HG03558 (cell line): ENCODE results near the gene MAGEA9B.
"Not testable (repeated sequence)": the region's sequence is repeated elsewhere in the genome, so short reads cannot be mapped to it uniquely, and the experiment has no call there.

Source experiments
- ATAC-seq: cut with Tn5 transposase; IDR thresholded peaks from one replicate; pipeline ENCODE4 v1.9.1; 2021; ENCODE audit warnings: moderate number of reproducible peaks; ENCODE audit not compliant: unreplicated experiment; ENCODE audit errors: extremely low read depth

Gene MAGEA9B, protein sequence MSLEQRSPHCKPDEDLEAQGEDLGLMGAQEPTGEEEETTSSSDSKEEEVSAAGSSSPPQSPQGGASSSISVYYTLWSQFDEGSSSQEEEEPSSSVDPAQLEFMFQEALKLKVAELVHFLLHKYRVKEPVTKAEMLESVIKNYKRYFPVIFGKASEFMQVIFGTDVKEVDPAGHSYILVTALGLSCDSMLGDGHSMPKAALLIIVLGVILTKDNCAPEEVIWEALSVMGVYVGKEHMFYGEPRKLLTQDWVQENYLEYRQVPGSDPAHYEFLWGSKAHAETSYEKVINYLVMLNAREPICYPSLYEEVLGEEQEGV

DNA sequence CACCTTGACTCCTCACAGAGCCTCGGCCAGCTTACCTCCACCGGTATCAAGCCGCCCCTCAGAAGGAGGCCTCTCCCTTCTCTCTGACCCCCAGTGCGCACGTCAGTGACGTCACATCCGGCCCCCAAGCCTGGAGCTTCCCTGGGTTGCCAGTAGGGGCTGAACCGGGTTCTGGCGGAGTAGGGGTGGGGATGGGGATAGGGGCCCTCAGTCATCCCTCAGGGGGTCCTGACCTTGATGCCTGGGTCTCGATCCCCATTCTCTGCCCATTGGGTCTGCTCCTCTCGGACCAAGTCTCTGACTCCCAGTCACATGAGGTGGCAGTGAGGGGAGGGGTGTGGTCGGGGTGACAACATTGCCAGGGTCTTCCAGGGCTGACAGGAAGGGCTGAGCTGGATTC, at the start of gene MAGEA9B:
TSS of gene MAGEA9B (minus strand) at position 101 of the 400 bp plus-strand sequence. CDS start 4,280 bp downstream, outside the sequence.
- ATAC-seq, result not testable (repeated sequence)

DNA sequence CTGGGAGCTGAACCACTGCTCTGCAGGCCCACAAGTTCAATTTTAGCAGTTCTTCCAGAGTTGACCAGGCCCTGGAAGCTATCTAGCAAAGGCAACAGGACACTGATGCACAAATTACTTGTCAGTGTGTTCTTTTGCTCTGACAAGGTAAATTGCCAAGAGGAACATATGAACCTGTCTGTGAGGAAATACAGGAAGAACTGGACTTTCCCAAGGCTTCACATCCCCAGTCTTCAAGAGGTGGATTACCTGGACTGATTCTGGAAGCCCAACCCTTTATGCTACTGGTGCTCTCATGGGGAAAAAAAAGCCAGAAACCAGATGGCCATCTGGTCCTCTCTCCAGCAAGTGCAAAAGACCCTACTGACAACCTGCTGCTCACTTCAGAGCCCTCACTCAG, 46.3 kb upstream of the MAGEA9B start:
- ATAC-seq, result no peak

DNA sequence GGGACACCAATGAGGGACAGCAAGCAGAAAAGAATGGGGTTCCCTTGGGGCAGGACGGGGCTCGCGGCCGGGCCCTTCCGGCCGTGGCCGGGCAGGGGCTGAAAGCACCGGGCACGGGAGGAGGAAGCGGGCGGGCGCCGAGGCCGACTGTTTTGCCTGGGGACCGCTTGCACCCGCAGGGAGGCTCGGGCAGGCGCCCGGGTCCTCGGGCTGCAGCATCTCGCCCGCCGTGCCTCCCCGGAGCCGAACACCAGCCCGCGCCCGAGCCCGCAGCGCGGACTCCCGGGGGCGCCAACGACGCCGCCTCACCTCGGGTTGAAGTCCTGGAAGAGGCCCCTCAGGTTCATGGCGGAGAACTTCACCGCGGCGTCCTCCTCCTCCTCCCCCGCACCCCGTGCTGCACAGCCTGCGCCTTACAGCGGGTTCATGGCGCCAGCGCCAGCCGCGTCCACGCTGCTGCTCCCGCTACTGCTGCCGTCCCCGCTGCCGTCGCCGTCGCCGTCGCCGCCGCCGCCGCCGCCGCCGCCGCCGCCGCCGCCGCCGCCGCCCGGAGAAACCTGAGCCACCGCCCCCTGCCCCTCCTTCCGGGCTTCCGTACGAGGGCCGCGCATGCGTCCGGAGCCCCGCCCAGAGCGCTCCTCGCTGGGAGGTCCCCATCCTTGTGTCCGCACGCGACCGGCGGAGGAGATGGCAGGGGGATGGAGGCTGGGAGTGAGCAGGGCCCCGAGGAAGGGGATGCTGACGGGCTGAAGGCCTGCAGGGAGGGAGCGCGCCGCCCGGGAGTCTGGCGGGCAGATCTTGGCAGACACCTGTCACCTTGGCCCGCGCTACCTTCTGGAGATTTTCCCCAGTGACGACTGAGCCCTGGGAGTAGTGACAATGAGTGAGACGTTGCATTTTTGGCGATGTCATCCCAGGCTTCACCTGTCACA, 44.2 kb upstream of the MAGEA9B start, which contains the start of gene TMEM185A:
TSS of gene TMEM185A (minus strand) at position 559 of the 932 bp plus-strand sequence. CDS start at position 347, 212 bp downstream.
- ATAC-seq, result peak; percentile 64

DNA sequence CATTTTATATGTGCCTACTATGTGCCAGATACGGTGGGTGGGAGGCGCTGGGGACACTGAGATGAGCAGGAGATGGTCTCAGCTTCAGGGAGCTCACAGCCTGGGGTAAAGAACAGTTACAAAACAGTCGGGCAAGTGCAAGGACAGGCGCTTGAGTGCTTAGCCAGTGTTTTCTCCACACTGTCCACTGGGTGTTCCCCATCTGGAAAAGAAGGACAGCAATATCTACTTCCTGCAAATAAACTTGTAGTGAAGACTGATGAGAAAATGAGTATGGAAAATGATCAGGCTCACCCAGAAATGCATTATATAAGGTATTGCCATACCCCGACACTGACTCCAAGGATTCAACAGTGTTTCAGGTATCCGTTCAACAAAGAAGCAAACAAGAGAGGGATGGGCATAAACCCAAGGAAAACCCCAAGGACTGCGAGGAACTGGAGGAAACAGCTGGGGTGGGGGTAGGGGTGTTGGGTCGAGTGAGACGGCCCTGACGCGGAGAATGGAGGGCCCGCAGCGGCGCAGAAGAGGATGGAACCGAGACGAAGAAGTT, 43.5 kb upstream of the MAGEA9B start:
- ATAC-seq, result no peak

DNA sequence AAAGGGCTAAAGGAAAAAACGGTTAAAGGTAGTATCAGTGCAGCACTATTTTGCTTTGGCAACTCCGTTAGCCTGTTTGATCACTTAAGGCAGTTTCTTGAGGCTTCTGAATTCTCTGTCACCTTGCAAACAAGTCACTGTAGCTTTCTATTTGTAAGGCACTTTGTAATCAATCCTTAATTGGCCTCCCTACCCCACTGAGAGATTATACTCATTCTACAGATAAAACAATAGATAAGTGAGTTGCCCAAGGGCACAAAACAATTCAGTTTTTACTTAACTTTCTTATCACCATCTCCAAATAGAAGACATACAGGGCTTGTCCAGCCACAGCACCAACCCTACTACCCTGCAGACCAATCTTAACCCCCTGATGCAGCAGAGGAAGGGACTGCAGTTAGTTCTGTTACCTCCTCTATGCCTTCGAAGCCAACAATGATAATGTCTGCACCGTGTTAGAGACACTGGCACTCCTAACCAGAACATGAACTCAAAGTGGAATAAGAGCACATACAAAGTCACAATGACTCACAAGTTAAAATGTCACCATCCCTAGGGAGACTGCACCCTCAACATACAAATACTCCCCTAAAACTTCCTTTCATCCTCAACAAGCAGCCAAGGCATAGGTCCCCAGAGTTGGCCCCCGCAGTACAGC, 42.6 kb upstream of the MAGEA9B start:
- ATAC-seq, result no peak

DNA sequence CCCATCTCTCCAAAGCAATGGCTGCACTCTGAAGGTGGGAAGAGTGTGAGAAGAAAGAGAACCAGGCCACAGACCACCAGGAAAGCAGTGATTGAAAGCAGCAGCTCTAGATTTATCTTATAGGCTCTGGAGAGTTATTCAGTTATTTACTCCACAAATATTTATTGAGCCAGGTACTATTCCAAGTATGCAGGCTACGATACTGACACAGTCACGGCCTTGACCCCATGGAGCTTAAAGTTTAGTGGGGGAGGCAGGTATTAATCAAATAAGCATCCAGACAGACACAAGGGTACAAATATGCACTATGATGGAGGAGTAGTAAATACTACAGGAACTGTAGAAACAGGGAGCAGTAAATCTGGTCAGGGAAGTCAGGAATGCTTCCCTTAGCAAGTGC, 41.5 kb upstream of the MAGEA9B start:
- ATAC-seq, result no peak

DNA sequence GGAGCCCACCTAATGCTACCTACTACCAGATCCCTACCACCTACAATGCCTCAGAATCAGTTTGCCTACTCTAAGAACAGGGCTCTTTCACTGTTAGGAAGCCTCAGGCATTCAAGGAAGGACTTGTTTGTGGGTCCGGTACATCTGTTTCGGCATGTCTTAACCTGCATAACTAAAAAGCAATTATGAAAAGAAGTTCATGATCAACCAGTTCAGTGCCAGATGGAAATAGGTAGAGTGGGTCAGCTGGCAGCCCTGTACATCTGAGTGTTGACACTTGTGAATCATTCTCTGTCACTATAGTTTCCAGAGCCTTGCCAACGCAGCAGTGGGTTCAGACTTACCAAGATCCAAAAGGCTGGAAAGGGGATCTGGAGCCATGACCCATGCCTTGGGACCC, 41.0 kb upstream of the MAGEA9B start:
- no peak for ATAC-seq

DNA sequence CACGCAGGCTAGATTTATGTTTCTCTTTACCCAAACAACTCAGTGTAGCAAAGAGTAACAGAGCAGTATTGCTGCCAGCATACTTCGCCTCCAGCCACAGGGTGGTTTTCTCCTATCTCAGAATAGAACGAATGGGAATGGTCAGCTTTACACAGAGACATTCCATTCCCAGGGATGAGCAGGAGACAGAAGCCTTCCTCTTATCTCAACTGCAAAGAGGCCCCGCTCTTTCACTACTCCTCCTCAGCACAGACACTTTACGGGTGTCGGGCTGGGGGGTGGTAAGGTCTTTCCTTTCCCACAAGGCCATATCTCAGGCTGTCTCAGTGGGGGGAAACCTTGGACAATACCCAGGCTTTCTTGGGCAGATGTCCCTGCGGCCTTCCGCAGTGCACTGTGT, 39.6 kb upstream of the MAGEA9B start:
- not testable (repeated sequence) for ATAC-seq

DNA sequence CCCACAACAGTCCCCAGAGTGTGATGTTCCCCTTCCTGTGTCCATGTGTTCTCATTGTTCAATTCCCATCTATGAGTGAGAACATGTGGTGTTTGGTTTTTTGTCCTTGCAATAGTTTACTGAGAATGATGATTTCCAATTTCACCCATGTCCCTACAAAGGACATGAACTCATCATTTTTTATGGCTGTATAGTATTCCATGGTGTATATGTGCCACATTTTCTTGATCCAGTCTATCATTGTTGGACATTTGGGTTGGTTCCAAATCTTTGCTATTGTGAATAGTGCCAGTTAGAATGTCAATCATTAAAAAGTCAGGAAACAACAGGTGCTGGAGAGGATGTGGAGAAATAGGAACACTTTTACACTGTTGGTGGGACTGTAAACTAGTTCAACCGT, 32.4 kb upstream of the MAGEA9B start:
- not testable (repeated sequence) for ATAC-seq

DNA sequence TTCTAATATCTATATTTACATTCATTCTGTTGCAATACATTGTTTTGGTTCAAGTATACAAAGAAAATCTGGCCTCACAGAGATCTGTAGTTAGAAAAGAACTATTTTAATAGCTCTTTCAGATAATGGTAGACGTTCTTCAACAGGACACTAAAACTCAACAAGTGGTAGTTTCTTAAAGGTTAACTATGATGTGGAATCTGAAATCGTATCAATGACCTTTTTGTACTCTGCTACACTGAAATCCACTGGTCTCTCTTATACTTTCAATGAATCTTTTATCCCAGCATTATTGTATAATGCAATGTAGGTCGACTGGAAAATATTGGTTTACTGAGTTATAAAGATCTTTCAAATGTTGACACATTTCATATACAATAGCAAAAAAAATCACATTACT, 31.6 kb upstream of the MAGEA9B start:
- ATAC-seq, result no peak

DNA sequence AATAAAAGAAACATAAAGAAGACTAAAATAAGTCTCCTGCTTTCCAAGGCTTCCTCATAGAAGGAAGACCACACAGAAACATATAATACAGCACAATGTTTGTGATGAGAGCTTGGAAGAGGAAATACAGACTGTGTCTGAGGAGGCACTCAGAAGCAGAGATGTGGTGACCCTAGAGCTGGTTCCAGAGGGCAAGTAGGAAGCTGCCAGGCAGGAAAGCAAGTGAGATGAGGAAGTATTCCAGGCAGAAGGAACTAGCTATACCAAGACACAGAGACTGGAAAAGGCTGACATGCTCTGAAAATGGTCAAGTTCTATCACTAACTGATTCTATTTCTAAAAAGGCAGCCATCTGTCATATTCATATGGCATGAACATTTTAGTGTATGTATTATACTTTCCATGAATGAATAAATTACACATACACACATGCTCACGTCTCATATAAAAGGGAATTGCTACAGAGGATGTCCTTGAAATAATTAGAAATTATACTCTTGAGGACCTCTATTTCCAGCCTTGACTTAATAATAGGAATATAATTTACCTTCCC, 24.4 kb upstream of the MAGEA9B start:
- ATAC-seq, result no peak

DNA sequence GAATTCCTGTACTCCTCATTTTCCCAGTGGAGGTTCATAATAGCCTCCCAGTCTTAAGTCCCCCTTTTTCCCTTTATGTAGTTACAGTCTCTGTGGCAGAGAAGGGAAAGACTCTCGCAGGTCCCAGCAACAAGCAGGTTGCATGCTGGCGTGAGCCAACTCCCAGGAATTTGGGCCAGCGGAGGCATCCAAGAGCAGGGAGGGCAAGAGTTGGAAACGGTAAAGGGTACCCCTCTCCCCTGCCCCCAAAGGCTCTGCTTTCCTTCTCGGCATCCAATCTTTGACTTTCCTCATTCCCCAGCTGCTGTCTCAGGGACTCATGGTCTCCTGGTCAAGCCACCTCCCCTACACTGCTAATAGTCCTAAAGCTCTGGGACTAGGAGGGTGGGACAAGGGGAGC, 23.3 kb upstream of the MAGEA9B start:
- no peak for ATAC-seq

DNA sequence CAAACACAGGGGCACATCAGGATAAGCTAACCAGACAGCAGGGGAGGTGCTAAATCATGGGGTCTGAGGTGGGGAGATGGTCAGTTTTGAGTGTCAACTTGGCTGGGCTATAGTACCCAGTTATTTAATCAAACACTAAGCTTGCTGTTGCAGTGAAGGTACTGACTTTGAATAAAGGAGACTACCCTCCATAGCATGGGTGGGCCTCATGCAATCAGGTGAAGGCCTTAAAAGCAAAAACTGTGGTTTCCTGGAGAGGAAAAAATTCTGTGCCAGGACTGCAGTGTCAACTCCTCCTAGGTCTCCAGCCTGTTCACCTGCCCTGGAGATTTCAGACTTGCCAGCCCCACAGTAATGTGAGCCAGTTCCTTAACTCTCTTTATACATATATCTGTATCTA, 20.4 kb upstream of the MAGEA9B start:
- ATAC-seq, result no peak

DNA sequence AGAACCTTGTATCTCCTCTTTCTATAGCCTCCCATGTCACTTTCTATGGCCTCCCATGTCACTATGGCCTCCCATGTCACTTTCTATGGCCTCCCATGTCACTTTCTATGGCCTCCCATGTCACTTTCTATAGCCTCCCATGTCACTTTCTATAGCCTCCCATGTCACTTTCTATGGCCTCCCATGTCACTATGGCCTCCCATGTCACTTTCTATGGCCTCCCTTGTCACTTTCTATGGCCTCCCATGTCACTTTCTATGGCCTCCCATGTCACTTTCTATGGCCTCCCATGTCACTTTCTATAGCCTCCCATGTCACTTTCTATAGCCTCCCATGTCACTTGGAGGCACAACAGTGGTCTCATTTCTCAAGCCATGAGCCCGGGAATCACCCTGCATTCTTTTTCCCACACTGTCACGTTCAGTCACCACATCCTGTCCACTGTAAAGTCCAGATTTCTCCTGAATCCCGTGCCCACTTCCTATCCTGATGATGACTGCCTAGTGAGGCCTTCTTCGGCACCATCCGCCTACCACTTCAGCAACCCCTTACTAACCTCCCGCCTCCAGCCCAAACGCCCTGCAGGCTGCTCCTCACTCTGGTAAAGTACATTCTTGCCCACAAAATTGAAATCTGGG, 18.1 kb upstream of the MAGEA9B start:
- ATAC-seq, result not testable (repeated sequence)

DNA sequence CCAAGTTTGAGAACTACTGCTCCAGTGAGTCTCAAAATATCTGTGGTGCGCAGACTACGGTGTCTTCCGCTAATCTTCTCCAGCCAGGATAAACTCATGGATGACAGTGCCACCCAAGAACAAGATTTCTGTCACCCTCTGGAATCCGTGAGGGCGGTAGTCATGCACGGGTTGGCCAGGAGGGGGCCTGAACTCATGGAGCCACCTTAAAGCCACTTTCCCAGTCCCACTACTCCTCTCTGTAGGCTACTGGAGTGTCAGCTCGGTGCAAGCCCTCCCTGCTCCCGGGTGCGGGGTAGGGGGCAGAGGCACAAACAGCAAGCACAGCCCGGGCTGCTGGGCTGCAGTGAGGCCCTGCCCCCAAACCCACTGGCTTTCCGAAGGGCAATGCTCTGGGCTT, 11.3 kb upstream of the MAGEA9B start:
- not testable (repeated sequence) for ATAC-seq

DNA sequence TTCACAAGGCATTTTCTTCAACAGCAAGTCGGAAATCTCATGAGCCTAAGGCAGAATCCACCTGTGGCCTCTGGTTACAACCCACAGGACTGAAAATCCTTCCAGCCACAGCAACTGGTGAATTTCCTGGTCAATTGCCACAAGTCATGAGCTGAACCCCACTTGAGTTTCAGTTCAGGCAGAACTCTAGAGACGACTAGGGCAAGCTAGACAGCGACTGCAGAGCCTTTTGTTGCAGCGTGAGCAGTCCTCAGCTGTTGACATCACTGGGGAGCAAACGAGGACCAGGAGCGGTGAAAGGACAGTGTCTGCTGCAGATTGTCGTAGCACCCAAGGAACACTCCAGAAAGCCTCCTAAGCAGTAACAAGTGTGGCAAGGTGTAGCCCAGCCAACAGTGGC, 8.7 kb upstream of the MAGEA9B start:
- ATAC-seq, result not testable (repeated sequence)

DNA sequence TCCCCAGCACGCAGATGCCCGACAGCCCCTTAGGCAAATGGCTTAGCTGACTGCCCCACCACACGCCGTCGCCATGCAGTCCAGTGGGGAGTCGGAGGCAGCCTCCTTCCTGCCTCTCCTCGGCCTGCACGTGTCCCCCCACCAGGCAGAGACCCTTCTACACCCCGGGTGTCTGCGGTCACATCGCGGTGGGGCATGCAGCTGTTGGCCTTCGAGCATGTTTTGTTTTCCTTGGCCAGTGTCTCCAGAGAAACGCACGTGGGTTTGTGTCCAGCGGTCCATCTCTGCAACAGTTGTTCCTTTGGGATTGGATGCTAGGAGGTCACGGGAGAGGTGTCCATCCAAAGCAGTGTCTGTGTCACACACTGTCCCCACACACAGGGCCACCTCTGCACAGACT, 8.0 kb upstream of the MAGEA9B start, which contains the start of gene HSFX2:
TSS of gene HSFX2 (minus strand) at position 101 of the 400 bp plus-strand sequence. CDS start 614 bp downstream, outside the sequence.
- not testable (repeated sequence) for ATAC-seq

DNA sequence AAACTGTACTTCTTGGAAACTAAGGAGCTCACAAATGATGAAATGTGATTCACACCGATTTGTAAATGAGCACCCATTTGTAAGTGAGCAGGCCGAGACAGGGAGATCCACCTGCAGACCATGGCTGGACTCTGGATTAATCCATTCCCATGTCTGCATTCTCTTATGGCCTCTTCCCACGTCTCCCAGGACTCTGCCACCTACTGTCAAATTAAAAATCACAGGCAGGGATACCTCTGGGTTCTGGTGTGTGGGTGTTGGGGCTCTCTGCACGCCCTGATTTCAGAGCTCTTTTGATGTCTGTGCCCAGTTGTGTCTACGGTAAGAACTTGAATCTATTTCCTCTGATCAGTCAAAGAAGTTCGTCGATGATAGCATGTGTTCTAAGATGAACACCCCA, 3.7 kb upstream of the MAGEA9B start:
- ATAC-seq, result not testable (repeated sequence)

DNA sequence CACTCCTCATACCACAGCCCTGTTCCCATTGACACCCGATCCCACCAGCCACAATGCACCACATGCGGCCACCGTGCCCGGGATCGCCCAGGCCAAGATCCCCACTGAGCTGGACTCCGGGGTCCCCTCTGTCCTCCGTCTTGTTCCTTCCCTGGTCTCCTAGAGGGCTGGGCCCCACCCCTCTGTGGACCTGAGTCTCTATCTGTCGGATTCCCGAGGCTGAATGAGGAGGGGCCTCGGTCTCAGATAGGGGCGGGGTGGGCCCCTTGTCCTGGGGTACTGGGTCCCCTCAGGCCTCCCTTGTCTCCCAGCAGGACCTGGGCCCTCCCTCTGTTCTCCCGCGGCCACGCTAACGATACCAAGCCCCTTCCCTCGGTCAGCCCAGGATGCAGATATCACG, 1.6 kb downstream of the MAGEA9B start:
- ATAC-seq, result not testable (repeated sequence)
